Erythroblast (primary cell): ENCODE results near the gene REEP3.

Experiments used
- GATA1 ChIP-seq: IDR thresholded peaks from 2 replicates; pipeline ENCODE4 v1.6.1; 2011; ENCODE audit warnings: low read depth, mild to moderate bottlenecking, control low read depth, low read length, moderate library complexity
- POLR2A ChIP-seq: IDR thresholded peaks from 2 replicates; pipeline ENCODE4 v1.6.1; 2011; ENCODE audit warnings: mild to moderate bottlenecking, low read length

- TF ChIP-seq POLR2A (no peak), GATA1 (no peak)
Observed at GRCh38 chr10:63608511-63608910, 87.3 kb downstream of the REEP3 start.
